GM23338 (cell line): ENCODE data around the gene ICAM1.

Experiments used
- CTCF ChIP-seq, 2 experiments: fragments of 200-600 bp in 1 of 2; sonication (generic) in 1 of 2; conservative IDR thresholded peaks; 2 replicates each; pipeline versions ENCODE4 v1.5.1 to v1.6.1; 2016 to 2017; ENCODE audit warnings: antibody characterized with exemption in 2 of 2, low read depth in 2 of 2, mild to moderate bottlenecking in 2 of 2, moderate library complexity in 1 of 2
- JUNB ChIP-seq: IDR thresholded peaks from one replicate; pipeline ENCODE4 v1.6.1; 2016; ENCODE audit warnings: antibody characterized with exemption; ENCODE audit not compliant: unreplicated experiment
- POLR2AphosphoS5 ChIP-seq: IDR thresholded peaks from 2 replicates; pipeline ENCODE4 v1.6.1; 2016; ENCODE audit warnings: antibody characterized with exemption, low read depth

- TF ChIP-seq CTCF (conservative IDR thresholded peaks at IDR 0.05; ENCODE audit: low read depth in 2 of 2) (no peak), POLR2AphosphoS5 (no peak), JUNB (no peak)
Observed at GRCh38 chr19:10228393-10228792, 42.5 kb upstream of the ICAM1 start.
